Measurements from ENCODE around the gene DYSF. TPM values are rescaled to one million over a fixed set of nuclear protein-coding genes. Genes with fewer than 3 reads are reported as not detected.

The DYSF gene
- total RNA-seq, 1 experiment from 2014 or later: 0.31 TPM

- Histone ChIP-seq H3K27me3 (ENCODE audit: control insufficient read depth, insufficient read depth, low read length) (no peaks in the 10 kb centered on the region), H3K27ac (ENCODE audit: low read length) (no peak overlapping the region)
Observed at GRCh38 chr2:71722286-71722685, 268.9 kb downstream of the DYSF start.

DNA sequence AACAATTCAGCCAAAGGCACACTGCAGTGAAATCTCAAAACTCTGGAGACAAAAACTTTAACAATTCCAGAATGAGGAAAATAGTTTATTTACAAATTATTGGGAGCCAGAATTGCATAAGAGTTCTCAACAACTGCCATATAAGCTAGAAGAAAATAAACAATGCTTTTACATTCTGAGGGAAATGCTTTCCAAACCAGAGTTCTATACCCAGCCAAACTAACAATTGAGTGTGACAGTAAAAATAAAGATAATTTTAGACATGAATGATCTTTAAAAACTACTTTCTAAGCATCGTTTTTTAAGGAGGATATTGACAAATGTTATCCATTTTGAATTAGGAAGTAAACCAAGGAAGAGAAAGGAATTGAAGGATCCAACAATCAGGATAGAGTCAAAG, 271.4 kb downstream of the DYSF start:
- ATAC-seq (no peak), DNase-seq (ENCODE audit: low read depth, low spot score) (no peak)
- intact Hi-C loops (cut with micrococcal nuclease; ENCODE audit: unreplicated experiment) (no loop called here), in situ Hi-C loops (cut with HindIII; ENCODE audit: low pct_unique_long_range_greater_than_20kb, low sequenced_read_pairs) (no loop called here)
- TF ChIP-seq, protein P1, sequence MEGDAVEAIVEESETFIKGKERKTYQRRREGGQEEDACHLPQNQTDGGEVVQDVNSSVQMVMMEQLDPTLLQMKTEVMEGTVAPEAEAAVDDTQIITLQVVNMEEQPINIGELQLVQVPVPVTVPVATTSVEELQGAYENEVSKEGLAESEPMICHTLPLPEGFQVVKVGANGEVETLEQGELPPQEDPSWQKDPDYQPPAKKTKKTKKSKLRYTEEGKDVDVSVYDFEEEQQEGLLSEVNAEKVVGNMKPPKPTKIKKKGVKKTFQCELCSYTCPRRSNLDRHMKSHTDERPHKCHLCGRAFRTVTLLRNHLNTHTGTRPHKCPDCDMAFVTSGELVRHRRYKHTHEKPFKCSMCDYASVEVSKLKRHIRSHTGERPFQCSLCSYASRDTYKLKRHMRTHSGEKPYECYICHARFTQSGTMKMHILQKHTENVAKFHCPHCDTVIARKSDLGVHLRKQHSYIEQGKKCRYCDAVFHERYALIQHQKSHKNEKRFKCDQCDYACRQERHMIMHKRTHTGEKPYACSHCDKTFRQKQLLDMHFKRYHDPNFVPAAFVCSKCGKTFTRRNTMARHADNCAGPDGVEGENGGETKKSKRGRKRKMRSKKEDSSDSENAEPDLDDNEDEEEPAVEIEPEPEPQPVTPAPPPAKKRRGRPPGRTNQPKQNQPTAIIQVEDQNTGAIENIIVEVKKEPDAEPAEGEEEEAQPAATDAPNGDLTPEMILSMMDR (IDR thresholded peaks at IDR 0.05): no peak
- TF ChIP-seq TCF7L2 (IDR thresholded peaks at IDR 0.05; ENCODE audit: low read depth, low read length) (no peak), POLR2AphosphoS5 (IDR thresholded peaks at IDR 0.05; ENCODE audit: low read depth, low read length) (no peak), REST (IDR thresholded peaks at IDR 0.05; ENCODE audit: insufficient read depth in 1 of 2, low read depth in 2 of 2, low read length in 1 of 2) (no peak), SIN3A (IDR thresholded peaks at IDR 0.05; ENCODE audit: borderline replicate concordance, insufficient read depth, low read depth, low read length) (no peak)
- no peaks in the 10 kb centered on the region for H3K36me3 ChIP-seq (ENCODE audit: control insufficient read depth, insufficient read depth, low read length)
- H3K4me3 ChIP-seq (ENCODE audit: low read depth in 2 of 2, low read length in 2 of 2): no peak overlapping the region
- no peaks in the 10 kb centered on the region for H3K27me3 ChIP-seq (ENCODE audit: control insufficient read depth, insufficient read depth, low read length)
- BruUV-seq (replicated peaks): no TSS peak
- peaks cover 10% of the 10 kb centered on the region; the same call in 1 of the 2 replicates for H3K9me3 ChIP-seq (ENCODE audit: control insufficient read depth, insufficient read depth, low read depth, low read length)
- ChIA-PET POLR2A (no interaction called here), CTCF (no interaction called here)
- H3K4me1 ChIP-seq (ENCODE audit: control insufficient read depth, insufficient read depth, low read length): no peaks in the 10 kb centered on the region
- no peak overlapping the region for H3K27ac ChIP-seq (ENCODE audit: low read length)

More at GRCh38 chr2:71722286-71722685, 268.9 kb downstream of the DYSF start:
- no TSS peak for BruUV-seq (replicated peaks)
- Histone ChIP-seq H3K4me3 (ENCODE audit: low read depth in 2 of 2, low read length in 2 of 2) (no peak overlapping the region), H3K36me3 (ENCODE audit: control insufficient read depth, insufficient read depth, low read length) (no peaks in the 10 kb centered on the region), H3K4me1 (ENCODE audit: control insufficient read depth, insufficient read depth, low read length) (no peaks in the 10 kb centered on the region), H3K9me3 (ENCODE audit: control insufficient read depth, insufficient read depth, low read depth, low read length) (peaks cover 10% of the 10 kb centered on the region; the same call in 1 of the 2 replicates)
- ATAC-seq (no peak), DNase-seq (ENCODE audit: low read depth, low spot score) (no peak)
- intact Hi-C loops (cut with micrococcal nuclease; ENCODE audit: unreplicated experiment) (no loop called here), in situ Hi-C loops (cut with HindIII; ENCODE audit: low pct_unique_long_range_greater_than_20kb, low sequenced_read_pairs) (no loop called here)
- CTCF ChIA-PET: interaction anchor here (0.6 kb wide), 1 partner anchor 15 kb away, joined by 6 read pairs; no protein-coding TSS in a partner anchor
- POLR2A ChIA-PET: no interaction called here
- no peak for TF ChIP-seq POLR2AphosphoS5 (IDR thresholded peaks at IDR 0.05; ENCODE audit: low read depth, low read length)
- no peak for TF ChIP-seq SIN3A (IDR thresholded peaks at IDR 0.05; ENCODE audit: borderline replicate concordance, insufficient read depth, low read depth, low read length)
- no peak for TF ChIP-seq TCF7L2 (IDR thresholded peaks at IDR 0.05; ENCODE audit: low read depth, low read length)
- TF ChIP-seq, protein P1 (IDR thresholded peaks at IDR 0.05): no peak
- no peak for TF ChIP-seq REST (IDR thresholded peaks at IDR 0.05; ENCODE audit: insufficient read depth in 1 of 2, low read depth in 2 of 2, low read length in 1 of 2)
